Hematopoietic multipotent progenitor cell treated with erythropoietin and hydrocortisone succinate and interleukin-3 and kit ligand, for 15 days (in vitro differentiated cells): ENCODE measurements around the gene ANGPTL4.
A peak's percentile ranks its signal among the peaks of the same experiment; 100 is the strongest.
"Not testable (repeated sequence)": the region's sequence is repeated elsewhere in the genome, so short reads cannot be mapped to it uniquely, and the experiment has no call there.

ENCODE experiments used
- DNase-seq: peaks from one replicate; pipeline ENCODE4 v3.0.0-alpha.2; 2015; ENCODE audit warnings: low spot score

The ANGPTL4 gene

GRCh38 chr19:8361921-8362793 lies 1.8 kb upstream of the ANGPTL4 start:
- DNase-seq = peak; percentile 80

GRCh38 chr19:8366121-8366581 lies 2.2 kb downstream of the ANGPTL4 start:
- DNase-seq = no peak

- no peak for DNase-seq
These were observed 3.0 kb downstream of the ANGPTL4 start for GRCh38 chr19:8366961-8367326.

DNA sequence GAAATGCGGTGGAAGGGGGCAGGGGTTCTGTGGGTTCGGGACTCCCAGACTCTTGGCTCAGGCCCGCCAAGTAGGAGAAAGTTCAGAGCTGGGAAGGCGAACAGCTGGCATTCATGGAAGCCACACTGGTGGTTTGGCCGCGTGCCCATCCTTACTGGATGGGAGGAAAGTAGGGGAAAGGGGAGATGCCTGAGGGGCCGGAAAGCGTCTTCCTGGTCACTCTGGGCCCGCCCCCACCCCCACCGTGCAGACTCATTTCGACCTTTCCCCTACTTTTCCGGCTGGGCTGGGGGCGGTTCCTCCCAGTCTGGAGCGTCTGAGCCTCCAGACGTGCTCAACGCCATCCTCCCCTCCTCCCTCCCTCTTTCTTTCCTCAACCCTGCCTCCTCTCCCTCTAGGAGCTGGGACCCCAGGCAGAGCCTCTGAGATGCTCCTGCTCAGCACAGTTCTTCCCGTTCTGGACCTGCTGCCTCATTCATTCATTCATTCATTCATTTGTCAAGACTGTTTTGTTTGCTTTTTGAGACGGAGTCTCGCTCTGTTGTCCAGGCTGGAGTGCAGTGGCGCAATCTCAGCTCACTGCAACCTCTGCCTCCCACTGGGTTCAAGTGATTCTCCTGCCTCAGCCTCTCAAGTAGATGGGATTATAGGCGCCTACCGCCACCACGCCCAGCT lies 3.5 kb downstream of the ANGPTL4 start:
- DNase-seq = no peak

DNA sequence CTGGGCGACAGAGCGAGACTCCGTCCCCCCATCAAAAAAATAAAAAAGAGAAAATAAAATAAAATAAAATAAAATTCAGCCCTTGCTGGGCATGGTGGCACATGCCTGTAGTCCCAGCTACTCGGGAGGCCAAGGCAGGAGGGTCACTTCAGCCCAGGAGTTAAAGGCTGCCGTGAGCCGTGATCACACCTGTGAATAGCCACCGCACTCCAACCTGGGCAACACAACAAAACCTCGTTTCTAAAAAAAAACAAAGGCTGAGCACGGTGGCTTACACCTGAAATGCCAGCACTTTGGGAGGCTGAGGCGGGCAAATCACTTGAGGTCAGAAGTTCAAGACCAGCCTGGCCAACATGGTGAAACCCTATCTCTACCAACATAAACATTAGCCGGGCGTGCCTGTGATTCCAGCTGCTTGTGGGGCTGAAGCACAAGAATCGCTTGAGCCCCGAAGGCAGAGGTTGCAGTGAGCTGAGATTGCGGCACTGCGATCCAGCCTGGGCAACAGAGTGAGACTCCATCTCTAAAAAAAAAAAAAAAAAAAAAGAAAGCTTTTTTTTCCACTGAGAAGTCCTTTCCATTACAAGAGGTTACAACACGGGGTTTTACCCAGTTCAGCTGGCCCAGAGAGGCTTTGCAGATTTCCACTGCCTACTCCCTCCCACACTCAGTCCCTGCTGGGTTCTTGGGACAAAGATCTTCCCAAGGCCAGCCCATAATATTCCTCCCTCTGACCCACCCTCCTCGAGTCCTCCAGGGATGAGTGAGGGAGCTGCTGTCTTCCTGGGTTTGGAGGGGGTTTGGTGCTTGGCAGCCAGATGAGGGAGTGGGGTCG lies 6.4 kb downstream of the ANGPTL4 start:
- no peak for DNase-seq

GRCh38 chr19:8371011-8371804 lies 7.3 kb downstream of the ANGPTL4 start:
- peak; percentile 56 for DNase-seq

DNA sequence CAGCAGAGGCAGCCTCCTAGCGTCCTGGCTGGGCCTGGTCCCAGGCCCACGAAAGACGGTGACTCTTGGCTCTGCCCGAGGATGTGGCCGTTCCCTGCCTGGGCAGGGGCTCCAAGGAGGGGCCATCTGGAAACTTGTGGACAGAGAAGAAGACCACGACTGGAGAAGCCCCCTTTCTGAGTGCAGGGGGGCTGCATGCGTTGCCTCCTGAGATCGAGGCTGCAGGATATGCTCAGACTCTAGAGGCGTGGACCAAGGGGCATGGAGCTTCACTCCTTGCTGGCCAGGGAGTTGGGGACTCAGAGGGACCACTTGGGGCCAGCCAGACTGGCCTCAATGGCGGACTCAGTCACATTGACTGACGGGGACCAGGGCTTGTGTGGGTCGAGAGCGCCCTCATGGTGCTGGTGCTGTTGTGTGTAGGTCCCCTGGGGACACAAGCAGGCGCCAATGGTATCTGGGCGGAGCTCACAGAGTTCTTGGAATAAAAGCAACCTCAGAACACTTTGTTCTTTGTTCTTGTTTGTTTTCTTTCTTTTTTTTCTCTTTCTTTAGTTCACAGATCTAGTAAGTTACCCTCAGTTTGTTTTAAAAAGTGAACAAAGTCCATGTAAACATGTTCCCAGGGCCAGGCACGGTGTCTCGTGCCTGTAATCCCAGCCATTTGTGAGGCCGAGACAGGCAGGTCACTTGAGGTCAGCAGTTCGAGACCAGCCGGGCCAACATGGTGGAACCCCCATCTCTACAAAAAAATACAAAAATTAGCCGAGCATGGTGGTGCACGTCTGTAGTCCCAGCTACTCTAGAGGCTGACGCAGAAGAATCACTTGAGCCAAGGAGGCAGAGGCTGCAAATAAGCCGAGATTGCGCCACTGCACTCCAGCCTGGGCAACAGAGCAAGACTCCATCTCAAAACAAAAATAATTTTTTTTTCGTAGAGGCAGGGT lies 10.2 kb downstream of the ANGPTL4 start:
- DNase-seq = no peak

- not testable (repeated sequence) for DNase-seq
These were observed 11.8 kb downstream of the ANGPTL4 start for GRCh38 chr19:8375766-8376165.

- not testable (repeated sequence) for DNase-seq
These were observed 12.5 kb downstream of the ANGPTL4 start for GRCh38 chr19:8376373-8376974.

- DNase-seq = no peak
These were observed 13.6 kb downstream of the ANGPTL4 start for GRCh38 chr19:8377598-8377997.

DNA sequence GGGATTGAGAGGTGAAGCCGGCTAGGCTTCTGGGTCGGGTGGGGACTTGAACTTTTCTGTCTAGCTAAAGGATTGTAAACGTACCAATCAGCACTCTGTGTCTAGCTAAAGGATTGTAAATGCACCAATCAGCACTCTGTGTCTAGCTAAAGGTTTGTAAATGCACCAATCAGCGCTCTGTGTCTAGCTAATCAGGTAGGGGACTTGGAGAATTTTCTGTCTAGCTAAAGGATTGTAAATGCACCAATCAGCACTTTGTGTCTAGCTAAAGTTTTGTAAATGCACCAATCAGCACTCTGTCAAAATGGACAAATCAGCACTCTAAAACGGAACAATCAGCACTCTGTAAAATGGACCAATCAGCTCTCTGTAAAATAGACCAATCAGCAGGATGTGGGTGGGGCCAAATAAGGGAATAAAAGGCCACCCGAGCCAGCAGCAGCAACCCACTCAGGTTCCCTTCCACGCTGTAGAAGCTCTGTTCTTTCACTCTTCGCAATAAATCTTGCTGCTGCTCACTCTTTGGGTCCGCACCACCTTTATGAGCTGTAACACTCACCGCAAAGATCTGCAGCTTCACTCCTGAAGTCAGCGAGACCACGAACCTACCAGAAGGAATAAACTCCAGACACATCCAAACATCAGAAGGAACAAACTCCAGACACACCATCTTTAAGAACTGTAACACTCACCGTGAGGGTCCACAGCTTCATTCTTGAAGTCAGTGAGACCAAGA lies 15.4 kb downstream of the ANGPTL4 start:
- not testable (repeated sequence) for DNase-seq

DNA sequence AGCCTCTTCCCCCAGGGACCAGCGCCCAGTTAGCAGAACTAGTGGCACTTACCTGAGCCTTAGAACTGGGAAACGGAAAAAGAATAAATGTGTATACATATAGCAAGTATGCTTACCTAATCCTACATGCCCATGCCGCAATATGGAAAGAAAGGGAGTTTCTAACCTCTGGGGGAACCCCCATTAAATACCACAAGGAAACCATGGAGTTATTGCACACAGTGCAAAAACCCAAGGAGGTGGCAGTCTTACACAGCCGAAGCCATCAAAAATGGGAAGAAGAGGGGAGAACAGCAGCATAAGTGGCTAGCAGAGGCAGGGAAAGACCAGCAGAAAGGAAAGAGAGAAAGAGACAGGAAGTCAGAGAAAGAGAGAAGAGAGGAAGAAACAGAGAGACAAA lies 20.6 kb downstream of the ANGPTL4 start:
- not testable (repeated sequence) for DNase-seq

- DNase-seq = not testable (repeated sequence)
These were observed 21.1 kb downstream of the ANGPTL4 start for GRCh38 chr19:8385103-8385502.

DNA sequence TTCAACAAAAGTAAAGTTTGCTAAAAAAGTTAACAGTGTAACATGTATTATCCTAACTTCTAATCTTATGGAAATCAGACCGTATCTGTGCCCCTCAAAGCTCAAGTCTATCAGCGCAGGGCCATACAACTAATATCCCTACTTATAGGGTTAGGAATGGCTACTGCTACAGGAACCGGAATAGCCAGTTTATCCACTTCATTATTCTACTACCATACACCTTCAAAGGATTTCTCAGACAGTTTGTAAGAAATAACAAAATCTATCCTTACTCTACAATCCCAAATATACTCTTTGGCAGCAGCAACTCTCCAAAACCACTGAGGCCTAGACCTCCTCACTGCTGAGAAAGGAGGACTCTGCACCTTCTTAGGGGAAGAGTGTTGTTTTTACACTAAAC lies 21.6 kb downstream of the ANGPTL4 start:
- DNase-seq = not testable (repeated sequence)

- not testable (repeated sequence) for DNase-seq
These were observed 22.5 kb downstream of the ANGPTL4 start for GRCh38 chr19:8386419-8386818.

DNA sequence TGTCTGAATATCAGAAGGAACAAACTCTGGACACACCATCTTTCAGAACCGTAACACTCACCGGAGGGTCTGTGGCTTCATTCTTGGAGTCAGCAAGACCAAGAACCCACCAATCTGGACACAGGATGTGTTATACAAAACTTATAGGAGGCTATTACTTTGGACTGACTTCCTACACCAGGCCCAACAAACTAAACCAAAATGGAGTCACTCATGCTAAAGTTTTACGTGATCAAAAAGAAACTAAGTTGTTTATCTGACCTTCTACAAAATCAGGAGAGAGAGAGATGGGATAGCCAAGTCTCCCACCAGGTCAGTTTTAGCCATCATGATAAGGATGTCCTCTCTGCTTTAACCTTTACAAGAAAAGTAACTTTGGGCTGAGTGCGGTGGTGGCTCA lies 23.0 kb downstream of the ANGPTL4 start:
- no peak for DNase-seq

DNA sequence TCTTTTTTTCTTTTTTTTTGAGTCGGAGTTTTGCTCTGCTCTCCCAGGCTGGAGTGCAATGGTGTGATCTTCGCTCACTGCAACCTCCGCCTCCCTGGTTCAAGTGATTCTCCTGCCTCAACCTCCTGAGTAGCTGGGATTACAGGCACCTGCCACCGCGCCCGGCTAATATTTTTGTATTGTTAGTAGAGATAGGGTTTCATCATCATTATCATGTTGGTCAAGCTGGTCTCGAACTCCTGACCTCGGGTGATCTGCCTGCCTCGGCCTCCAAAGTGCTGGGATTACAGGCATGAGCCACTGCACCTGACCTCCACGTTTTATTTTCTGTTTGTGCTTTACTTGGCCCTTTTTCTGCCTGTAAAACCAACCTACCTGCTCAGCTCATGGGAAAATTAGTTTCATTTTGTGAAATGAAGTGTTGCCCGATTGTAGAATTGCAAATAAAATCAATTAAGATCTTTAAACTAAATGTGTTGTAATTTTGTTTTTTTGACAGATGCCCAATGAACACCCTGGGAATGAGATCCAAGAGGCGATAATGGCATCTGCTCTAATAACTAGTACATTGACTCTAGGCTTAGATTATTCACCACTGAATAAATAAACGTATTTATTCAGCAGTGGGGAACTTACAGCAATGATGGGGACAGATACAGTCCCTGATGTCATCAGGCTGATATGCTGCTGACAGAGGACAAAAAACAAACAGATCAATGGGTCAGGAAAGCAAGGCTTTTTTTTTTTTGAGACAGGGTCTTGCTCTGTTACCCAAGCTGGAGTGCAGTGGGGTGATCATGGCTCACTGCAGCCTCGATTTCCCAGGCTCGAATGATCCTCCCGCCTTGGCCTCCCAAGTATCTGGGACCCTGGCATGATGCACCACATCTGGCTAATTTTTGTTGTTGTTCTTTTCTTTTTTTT lies 24.0 kb downstream of the ANGPTL4 start:
- no peak for DNase-seq

- no peak for DNase-seq
These were observed 24.6 kb downstream of the ANGPTL4 start for GRCh38 chr19:8388612-8388958.
